Erythroblast (primary cell): Measurements from ENCODE around the gene KLHDC7B.

Source experiments
- GATA1 ChIP-seq: IDR thresholded peaks from 2 replicates; pipeline ENCODE4 v1.6.1; 2011; ENCODE audit warnings: low read depth, mild to moderate bottlenecking, control low read depth, low read length, moderate library complexity
- POLR2A ChIP-seq: IDR thresholded peaks from 2 replicates; pipeline ENCODE4 v1.6.1; 2011; ENCODE audit warnings: mild to moderate bottlenecking, low read length

- TF ChIP-seq POLR2A (no peak), GATA1 (no peak)
Observed at GRCh38 chr22:50567721-50568252, 22.1 kb downstream of the KLHDC7B start.
